Nephron progenitor cell (in vitro differentiated cells): ENCODE data around the gene RAB23.
"Not testable (repeated sequence)": the region's sequence is repeated elsewhere in the genome, so short reads cannot be mapped to it uniquely, and the experiment has no call there.

ENCODE experiments used
- DNase-seq: peaks from one replicate; pipeline ENCODE4 v3.0.0; 2021
- H3K27ac Mint-ChIP-seq: 2 replicates; pipeline ENCODE4 v1.8.0; 2021; ENCODE audit warnings: mild to moderate bottlenecking, moderate library complexity, mixed read lengths
- H3K27me3 Mint-ChIP-seq: 2 replicates; pipeline ENCODE4 v1.8.0; 2021; ENCODE audit warnings: mild to moderate bottlenecking, low read depth, mixed read lengths; ENCODE audit not compliant: poor library complexity
- H3K36me3 Mint-ChIP-seq: 2 replicates; pipeline ENCODE4 v1.8.0; 2021; ENCODE audit warnings: low read depth, mixed read lengths
- H3K4me1 Mint-ChIP-seq: 2 replicates; pipeline ENCODE4 v1.8.0; 2021; ENCODE audit warnings: mixed read lengths
- H3K4me3 Mint-ChIP-seq: 2 replicates; pipeline ENCODE4 v1.8.0; 2021; ENCODE audit warnings: mild to moderate bottlenecking, moderate library complexity, mixed read lengths
- H3K9me3 Mint-ChIP-seq: 2 replicates; pipeline ENCODE4 v1.8.0; 2021; ENCODE audit warnings: mild to moderate bottlenecking, moderate library complexity, mixed read lengths
- CTCF ChIP-seq: fragments of 200-600 bp; sonication (generic); IDR thresholded peaks from 2 replicates; pipeline ENCODE4 v1.5.0; 2021; ENCODE audit warnings: antibody characterized with exemption

Gene RAB23

GRCh38 chr6:57248311-57248895, 26.3 kb upstream of the RAB23 start:
- Mint-ChIP-seq H3K36me3 (no peaks in the 10 kb centered on the region), H3K27ac (no peak overlapping the region), H3K4me3 (no peak overlapping the region), H3K27me3 (peaks cover 10% of the 10 kb centered on the region), H3K4me1 (peaks cover 9% of the 10 kb centered on the region), H3K9me3 (no peaks in the 10 kb centered on the region)
- no peak for TF ChIP-seq CTCF
- DNase-seq = no peak

GRCh38 chr6:57247603-57248002, 25.5 kb upstream of the RAB23 start:
- Mint-ChIP-seq H3K27me3 (peaks cover 10% of the 10 kb centered on the region), H3K27ac (no peak overlapping the region), H3K4me3 (no peak overlapping the region), H3K9me3 (no peaks in the 10 kb centered on the region), H3K4me1 (peaks cover 1% of the 10 kb centered on the region), H3K36me3 (no peaks in the 10 kb centered on the region)
- no peak for TF ChIP-seq CTCF
- no peak for DNase-seq

GRCh38 chr6:57246307-57246706, 24.2 kb upstream of the RAB23 start:
- no peak for TF ChIP-seq CTCF
- no peaks in the 10 kb centered on the region for H3K4me1 Mint-ChIP-seq
- H3K36me3 Mint-ChIP-seq = no peaks in the 10 kb centered on the region
- no peak overlapping the region for H3K27ac Mint-ChIP-seq
- H3K27me3 Mint-ChIP-seq = peaks cover 9% of the 10 kb centered on the region
- H3K9me3 Mint-ChIP-seq = no peaks in the 10 kb centered on the region
- no peak for DNase-seq
- no peak overlapping the region for H3K4me3 Mint-ChIP-seq

- no peak for TF ChIP-seq CTCF
- no peak overlapping the region for H3K27ac Mint-ChIP-seq
- peaks cover 11% of the 10 kb centered on the region for H3K27me3 Mint-ChIP-seq
- no peak overlapping the region for H3K4me3 Mint-ChIP-seq
- H3K4me1 Mint-ChIP-seq = no peaks in the 10 kb centered on the region
- DNase-seq = no peak
- H3K9me3 Mint-ChIP-seq = no peaks in the 10 kb centered on the region
- no peaks in the 10 kb centered on the region for H3K36me3 Mint-ChIP-seq
Observed at GRCh38 chr6:57243954-57244353, 21.8 kb upstream of the RAB23 start.

GRCh38 chr6:57243526-57243925, 21.4 kb upstream of the RAB23 start:
- not testable (repeated sequence) for H3K4me1 Mint-ChIP-seq, H3K36me3 Mint-ChIP-seq, H3K27ac Mint-ChIP-seq, DNase-seq, H3K9me3 Mint-ChIP-seq, H3K4me3 Mint-ChIP-seq
- peaks cover 11% of the 10 kb centered on the region for H3K27me3 Mint-ChIP-seq

- Mint-ChIP-seq H3K4me3 (no peak overlapping the region), H3K4me1 (no peaks in the 10 kb centered on the region), H3K9me3 (peaks cover 4% of the 10 kb centered on the region), H3K36me3 (no peaks in the 10 kb centered on the region), H3K27me3 (peaks cover 15% of the 10 kb centered on the region), H3K27ac (no peak overlapping the region)
- DNase-seq = no peak
- no peak for TF ChIP-seq CTCF
Observed at GRCh38 chr6:57242505-57242904, 20.4 kb upstream of the RAB23 start.
